H9 (cell line): ENCODE results near the gene NFKB2. TPM values are rescaled to one million over a fixed set of nuclear protein-coding genes. Genes with fewer than 3 reads are reported as not detected.

Source experiments
- DNase-seq: peaks from one replicate; pipeline ENCODE4 v3.0.0-alpha.2; 2017
- H2AFZ ChIP-seq: one replicate; pipeline ENCODE4 v1.6.1; 2013; ENCODE audit warnings: mild to moderate bottlenecking, low read length, control low read depth, moderate library complexity
- H2AK5ac ChIP-seq: 2 replicates; pipeline ENCODE4 v1.6.1; 2013; ENCODE audit warnings: low read length, control low read depth, mixed read lengths; ENCODE audit not compliant: insufficient read length
- H2BK120ac ChIP-seq: one replicate; pipeline ENCODE4 v1.6.1; 2013; ENCODE audit warnings: low read depth, mild to moderate bottlenecking, low read length, control low read depth, inconsistent platforms; ENCODE audit not compliant: poor library complexity, severe bottlenecking
- H2BK12ac ChIP-seq: 2 replicates; pipeline ENCODE4 v1.6.1; 2013; ENCODE audit warnings: low read length, control low read depth, mixed read lengths, low read depth; ENCODE audit not compliant: insufficient read length
- H2BK15ac ChIP-seq: 2 replicates; pipeline ENCODE4 v1.6.1; 2013; ENCODE audit warnings: low read depth, low read length, control low read depth
- H2BK20ac ChIP-seq: one replicate; pipeline ENCODE4 v1.6.1; 2013; ENCODE audit warnings: low read depth, mild to moderate bottlenecking, low read length, control low read depth, inconsistent platforms; ENCODE audit not compliant: poor library complexity, severe bottlenecking
- H2BK5ac ChIP-seq: 2 replicates; pipeline ENCODE4 v1.6.1; 2013; ENCODE audit warnings: low read length, control low read depth, mixed read lengths; ENCODE audit not compliant: insufficient read length
- H3K14ac ChIP-seq: 2 replicates; pipeline ENCODE4 v1.6.1; 2013; ENCODE audit warnings: low read length, control low read depth; ENCODE audit not compliant: insufficient read depth
- H3K18ac ChIP-seq: 2 replicates; pipeline ENCODE4 v1.6.1; 2013; ENCODE audit warnings: low read depth, mild to moderate bottlenecking, mixed read lengths, low read length, control low read depth; ENCODE audit not compliant: insufficient read length
- H3K23ac ChIP-seq: 2 replicates; pipeline ENCODE4 v1.6.1; 2013; ENCODE audit warnings: low read length, control low read depth, mixed read lengths, low read depth; ENCODE audit not compliant: insufficient read length
- H3K23me2 ChIP-seq: 2 replicates; pipeline ENCODE4 v1.6.1; 2013; ENCODE audit warnings: low read depth, mild to moderate bottlenecking, mixed read lengths, low read length, control low read depth; ENCODE audit not compliant: insufficient read length, poor library complexity, severe bottlenecking
- H3K27ac ChIP-seq: 2 replicates; pipeline ENCODE4 v1.5.1; 2013; ENCODE audit warnings: low read length, control low read depth, mixed read lengths, low read depth; ENCODE audit not compliant: insufficient read length
- H3K27me3 ChIP-seq: 2 replicates; pipeline ENCODE4 v1.6.1; 2013; ENCODE audit warnings: low read length, control low read depth, inconsistent platforms; ENCODE audit not compliant: insufficient read depth
- H3K4ac ChIP-seq: 2 replicates; pipeline ENCODE4 v1.6.1; 2013; ENCODE audit warnings: low read depth, mild to moderate bottlenecking, control low read depth, inconsistent platforms, low read length, moderate library complexity
- H3K4me1 ChIP-seq: 2 replicates; pipeline ENCODE4 v1.6.1; 2013; ENCODE audit warnings: low read length, control low read depth, inconsistent platforms; ENCODE audit not compliant: insufficient read depth
- H3K4me2 ChIP-seq: 2 replicates; pipeline ENCODE4 v1.6.1; 2013; ENCODE audit warnings: low read length, control low read depth, mixed read lengths; ENCODE audit not compliant: insufficient read length, insufficient read depth
- H3K56ac ChIP-seq: 2 replicates; pipeline ENCODE4 v1.6.1; 2013; ENCODE audit warnings: low read depth, mild to moderate bottlenecking, mixed read lengths, low read length, control low read depth; ENCODE audit not compliant: insufficient read length
- H3K79me1 ChIP-seq: 2 replicates; pipeline ENCODE4 v1.6.1; 2013; ENCODE audit warnings: low read depth, mild to moderate bottlenecking, moderate library complexity, low read length, control low read depth, inconsistent platforms; ENCODE audit not compliant: insufficient read depth, poor library complexity, severe bottlenecking
- H3K79me2 ChIP-seq: 2 replicates; pipeline ENCODE4 v1.6.1; 2013; ENCODE audit warnings: low read length, control low read depth, inconsistent platforms; ENCODE audit not compliant: insufficient read depth
- H3K9ac ChIP-seq: 2 replicates; pipeline ENCODE4 v1.6.1; 2013; ENCODE audit warnings: low read length, control low read depth, mixed read lengths; ENCODE audit not compliant: insufficient read length; ENCODE audit errors: extremely low read depth
- H3K9me3 ChIP-seq: one replicate; pipeline ENCODE4 v1.6.1; 2013; ENCODE audit warnings: low read depth, low read length, inconsistent platforms; ENCODE audit not compliant: control insufficient read depth
- H3T11ph ChIP-seq: one replicate; pipeline ENCODE4 v1.6.1; 2013; ENCODE audit warnings: mild to moderate bottlenecking, low read length, control low read depth, inconsistent platforms
- H4K20me1 ChIP-seq: one replicate; pipeline ENCODE4 v1.6.1; 2013; ENCODE audit not compliant: control insufficient read depth, insufficient read length, insufficient read depth
- H4K5ac ChIP-seq: 2 replicates; pipeline ENCODE4 v1.6.1; 2013; ENCODE audit warnings: low read depth, mild to moderate bottlenecking, mixed read lengths, low read length, control low read depth; ENCODE audit not compliant: insufficient read length
- H4K8ac ChIP-seq: replicated peaks from 2 replicates; pipeline ENCODE4 v1.6.1; 2013; ENCODE audit warnings: low read length, control low read depth, mixed read lengths, low read depth; ENCODE audit not compliant: insufficient read length
- H4K91ac ChIP-seq: 2 replicates; pipeline ENCODE4 v1.6.1; 2013; ENCODE audit warnings: low read depth, mild to moderate bottlenecking, moderate library complexity, mixed read lengths, low read length, control low read depth; ENCODE audit not compliant: insufficient read length
- H3K27ac Mint-ChIP-seq, 3 experiments: 2 replicates in 2 of 3; 3 replicates in 1 of 3; pipeline ENCODE4 v1.8.0; 2020 to 2021; ENCODE audit warnings: mixed read lengths in 3 of 3, mild to moderate bottlenecking in 1 of 3, moderate library complexity in 1 of 3
- H3K27me3 Mint-ChIP-seq: 2 replicates; pipeline ENCODE4 v1.8.0; 2021; ENCODE audit warnings: low read depth, mild to moderate bottlenecking, moderate library complexity, mixed read lengths
- H3K36me3 Mint-ChIP-seq, 3 experiments: 2 replicates in 2 of 3; 3 replicates in 1 of 3; pipeline ENCODE4 v1.8.0; 2020 to 2021; ENCODE audit warnings: low read depth in 3 of 3, mixed read lengths in 3 of 3; ENCODE audit not compliant: insufficient read depth in 1 of 3
- H3K4me1 Mint-ChIP-seq, 2 experiments: 2 replicates each; pipeline ENCODE4 v1.8.0; 2020; ENCODE audit warnings: mixed read lengths in 2 of 2
- H3K4me3 Mint-ChIP-seq, 2 experiments: 2 replicates in 1 of 2; 3 replicates in 1 of 2; pipeline ENCODE4 v1.8.0; 2020 to 2021; ENCODE audit warnings: mild to moderate bottlenecking in 2 of 2, mixed read lengths in 2 of 2, moderate library complexity in 1 of 2
- H3K9me3 Mint-ChIP-seq, 2 experiments: 2 replicates in 1 of 2; 3 replicates in 1 of 2; pipeline ENCODE4 v1.8.0; 2020; ENCODE audit warnings: mild to moderate bottlenecking in 2 of 2, mixed read lengths in 2 of 2, moderate library complexity in 1 of 2
- WGBS: extraction: QIAGEN DNeasy Blood & Tissue Kit; methylation state at CpG from one replicate; pipeline ENCODE4 v1.1.7; 2013; ENCODE audit warnings: missing lambda C conversion rate, low lambda C conversion rate, mixed read lengths; ENCODE audit not compliant: insufficient read length; ENCODE audit errors: extremely low coverage; 5-methylcytosine and 5-hydroxymethylcytosine counted together
- total RNA-seq: library from RNA; stranded (reverse); gene quantifications from 2 replicates; pipeline ENCODE4 v1.2.1, GENCODE V29; 2021
- TF ChIP-seq, protein P1 (sequence below): fragments of 200-600 bp; sonication (generic); conservative IDR thresholded peaks from 3 replicates; pipeline ENCODE4 v1.8.0; 2021; ENCODE audit warnings: antibody characterized with exemption, mild to moderate bottlenecking

Gene NFKB2
- total RNA-seq, 1 experiment from 2014 or later = 23.7 TPM

GRCh38 chr10:102371295-102371694 is 24.2 kb upstream of the NFKB2 start:
- no peak overlapping the region for H3K18ac ChIP-seq
- H2BK15ac ChIP-seq = no peak overlapping the region
- no peaks in the 10 kb centered on the region for H3K9me3 ChIP-seq
- H3K79me1 ChIP-seq = no peaks in the 10 kb centered on the region
- H3K79me2 ChIP-seq = no peaks in the 10 kb centered on the region
- no peak overlapping the region for H3K4ac ChIP-seq
- no peaks in the 10 kb centered on the region for H3K23me2 ChIP-seq
- H4K5ac ChIP-seq = no peak overlapping the region
- no peaks in the 10 kb centered on the region for H3K4me1 ChIP-seq
- H3K9me3 Mint-ChIP-seq = 0 out of 5 replicates have a peak, but pooled peaks cover 0 to 4% of the 10 kb centered on the region in 2 experiments
- no peak overlapping the region for H4K91ac ChIP-seq
- H3K56ac ChIP-seq = no peak overlapping the region
- H3K4me2 ChIP-seq = no peak overlapping the region
- no peaks in the 10 kb centered on the region for H3K27me3 Mint-ChIP-seq
- no peak overlapping the region for H3T11ph ChIP-seq
- no peak overlapping the region for H3K14ac ChIP-seq
- no peak overlapping the region for H3K9ac ChIP-seq
- no peak overlapping the region for H3K4me3 Mint-ChIP-seq
- H2BK12ac ChIP-seq = no peak overlapping the region
- H3K36me3 Mint-ChIP-seq = peaks cover 35 to 79% (median 58%) of the 10 kb centered on the region in 3 experiments
- no peak overlapping the region for H2AK5ac ChIP-seq
- H3K27ac ChIP-seq = no peak overlapping the region
- no peaks in the 10 kb centered on the region for H3K27me3 ChIP-seq
- H2BK5ac ChIP-seq = no peak overlapping the region
- no peak overlapping the region for H3K27ac Mint-ChIP-seq
- TF ChIP-seq, protein P1, sequence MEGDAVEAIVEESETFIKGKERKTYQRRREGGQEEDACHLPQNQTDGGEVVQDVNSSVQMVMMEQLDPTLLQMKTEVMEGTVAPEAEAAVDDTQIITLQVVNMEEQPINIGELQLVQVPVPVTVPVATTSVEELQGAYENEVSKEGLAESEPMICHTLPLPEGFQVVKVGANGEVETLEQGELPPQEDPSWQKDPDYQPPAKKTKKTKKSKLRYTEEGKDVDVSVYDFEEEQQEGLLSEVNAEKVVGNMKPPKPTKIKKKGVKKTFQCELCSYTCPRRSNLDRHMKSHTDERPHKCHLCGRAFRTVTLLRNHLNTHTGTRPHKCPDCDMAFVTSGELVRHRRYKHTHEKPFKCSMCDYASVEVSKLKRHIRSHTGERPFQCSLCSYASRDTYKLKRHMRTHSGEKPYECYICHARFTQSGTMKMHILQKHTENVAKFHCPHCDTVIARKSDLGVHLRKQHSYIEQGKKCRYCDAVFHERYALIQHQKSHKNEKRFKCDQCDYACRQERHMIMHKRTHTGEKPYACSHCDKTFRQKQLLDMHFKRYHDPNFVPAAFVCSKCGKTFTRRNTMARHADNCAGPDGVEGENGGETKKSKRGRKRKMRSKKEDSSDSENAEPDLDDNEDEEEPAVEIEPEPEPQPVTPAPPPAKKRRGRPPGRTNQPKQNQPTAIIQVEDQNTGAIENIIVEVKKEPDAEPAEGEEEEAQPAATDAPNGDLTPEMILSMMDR = no peak
- no peak for DNase-seq
- H3K23ac ChIP-seq = no peak overlapping the region
- no peaks in the 10 kb centered on the region for H3K4me1 Mint-ChIP-seq
- no peak overlapping the region for H2AFZ ChIP-seq
- H4K20me1 ChIP-seq = no peaks in the 10 kb centered on the region
- H2BK120ac ChIP-seq = no peak overlapping the region
- no peak overlapping the region for H2BK20ac ChIP-seq
- WGBS = no CpG with 5 or more reads among the region's 2 CpGs
- H4K8ac ChIP-seq = no peak overlapping the region
